K562 (cell line): ENCODE results near the gene DGKZ. TPM values are rescaled to one million over a fixed set of nuclear protein-coding genes. Genes with fewer than 3 reads are reported as not detected.

Experiments used
- CTBP1 ChIP-seq: fragments of 450-650 bp; IDR thresholded peaks from 2 replicates; pipeline ENCODE4 v1.6.1; 2016; ENCODE audit warnings: borderline replicate concordance
- GATAD2B ChIP-seq: fragments of 450-650 bp; IDR thresholded peaks from 2 replicates; pipeline ENCODE4 v1.6.1; 2017; ENCODE audit warnings: mild to moderate bottlenecking, borderline replicate concordance
- ID3 ChIP-seq, 2 experiments: fragments of 250-450 bp in 1 of 2; fragments of 450-650 bp in 1 of 2; sonication (Bioruptor Pico) in 1 of 2; IDR thresholded peaks; 2 replicates each; pipeline versions ENCODE4 v1.6.1 to v1.8.0; 2016 to 2021; ENCODE audit warnings: mild to moderate bottlenecking in 2 of 2, moderate library complexity in 2 of 2, missing compliant biosample characterization in 1 of 2, missing genetic modification characterization in 1 of 2
- MXI1 ChIP-seq: IDR thresholded peaks from 2 replicates; pipeline ENCODE4 v1.6.1; 2011; ENCODE audit warnings: low read depth, mild to moderate bottlenecking, improper control_type of control experiment, low read length
- NR2C2 ChIP-seq, 2 experiments: fragments of 200-800 bp in 1 of 2; sonication (Bioruptor generic) in 1 of 2; sonication (generic) in 1 of 2; formaldehyde crosslinking in 1 of 2; IDR thresholded peaks; 2 replicates each; pipeline versions ENCODE4 v1.6.1 to v1.8.0; 2016 to 2022; ENCODE audit warnings: mild to moderate bottlenecking in 1 of 2, missing compliant biosample characterization in 1 of 2, missing genetic modification characterization in 1 of 2, missing genetic modification reagents in 1 of 2
- PHB ChIP-seq: fragments of 250-450 bp; sonication (Bioruptor Pico); IDR thresholded peaks from 2 replicates; pipeline ENCODE4 v1.5.0; 2021
- RBM39 ChIP-seq: fragments of 200-400 bp; formaldehyde crosslinking; optimal IDR thresholded peaks from 2 replicates; pipeline ENCODE3; 2018; ENCODE audit warnings: low read depth, low read length
- REST ChIP-seq, 2 experiments: fragments of 450-650 bp; formaldehyde crosslinking in 1 of 2; IDR thresholded peaks; 2 replicates each; pipeline versions ENCODE4 v1.4.0 to v1.6.1; 2014 to 2020; ENCODE audit warnings: mild to moderate bottlenecking in 2 of 2, borderline replicate concordance in 1 of 2, low read depth in 1 of 2
- RFX1 ChIP-seq: fragments of 450-650 bp; IDR thresholded peaks from 2 replicates; pipeline ENCODE4 v1.6.1; 2016; ENCODE audit warnings: mild to moderate bottlenecking, moderate library complexity
- SIN3A ChIP-seq, 2 experiments: fragments of 150-350 bp in 1 of 2; IDR thresholded peaks; 2 replicates each; pipeline ENCODE4 v1.6.1; 2011 to 2016; ENCODE audit warnings: borderline replicate concordance in 2 of 2, low read depth in 2 of 2, low read length in 2 of 2, mild to moderate bottlenecking in 2 of 2, moderate library complexity in 2 of 2; ENCODE audit not compliant: control insufficient read depth in 1 of 2
- SMARCA4 ChIP-seq: fragments of 450-650 bp; IDR thresholded peaks from 2 replicates; pipeline ENCODE4 v1.6.1; 2016
- YY1 ChIP-seq, 3 experiments: IDR thresholded peaks; 2 replicates each; pipeline ENCODE4 v1.6.1; 2011; ENCODE audit warnings: low read length in 2 of 3, mild to moderate bottlenecking in 2 of 3, moderate library complexity in 2 of 3, borderline replicate concordance in 1 of 3, control low read depth in 1 of 3, low read depth in 1 of 3; ENCODE audit not compliant: insufficient read depth in 3 of 3, insufficient replicate concordance in 2 of 3, control insufficient read depth in 1 of 3, insufficient read length in 1 of 3; ENCODE audit errors: extremely low read depth in 1 of 3
- ZBTB12 ChIP-seq: fragments of 250-450 bp; sonication (Bioruptor Pico); IDR thresholded peaks from 2 replicates; pipeline ENCODE4 v1.4.0; 2020
- polyA plus RNA-seq, 8 experiments: library from polyadenylated mRNA; depleted of rRNA in 4 of 8; stranded (reverse) in 5 of 8; unstranded in 3 of 8; fragments of >200 nt; fragmentation: Nextera tagmentation in 2 of 8; fragmentation: Illumina TruSeq in 1 of 8; extraction: Ambion mirVana in 2 of 8; extraction: Trizol in 1 of 8; gene quantifications; 2 replicates each; pipeline versions ENCODE4 v1.2.1 to v1.2.3, GENCODE V29; 2011 to 2014; ENCODE audit warnings: inconsistent platforms in 1 of 8, missing spikeins in 1 of 8
- total RNA-seq, 7 experiments: library from RNA; depleted of rRNA in 6 of 7; stranded (reverse); fragments of >200 nt in 6 of 7; fragmentation: Illumina TruSeq in 2 of 7; extraction: Trizol in 2 of 7; gene quantifications; 2 replicates each; pipeline versions ENCODE4 v1.2.1 to v1.2.3, GENCODE V29; 2011 to 2021; ENCODE audit warnings: low replicate concordance in 1 of 7

DGKZ gene
- total and polyA plus RNA-seq, 9 of the 15 experiments (the other 6 are each of a cell fraction or from before 2014, with no cell fraction given): 0.51 to 100 (median 44.2) TPM

- TF ChIP-seq REST (IDR thresholded peaks at IDR 0.05; ENCODE audit: borderline replicate concordance) (peak; percentile 53; the same call in 1 of the 2 replicates), REST (CRISPR knock-in tag; IDR thresholded peaks at IDR 0.05; ENCODE audit: low read depth) (peak; percentile 55), SIN3A (IDR thresholded peaks at IDR 0.05; ENCODE audit: borderline replicate concordance in 2 of 2, control insufficient read depth in 1 of 2, low read depth in 2 of 2, low read length in 2 of 2) (0 out of 4 replicates have a peak, but pooled peaks of 1 of the 2 experiments have one; percentile 11), NR2C2 (CRISPR knock-in tag; IDR thresholded peaks at IDR 0.05) (0 out of 2 replicates have a peak, but pooled peaks have one; percentile 38), NR2C2 (tag; IDR thresholded peaks at IDR 0.05) (no peak), CTBP1 (peak; percentile 92), RBM39 (no peak), ZBTB12 (peak; percentile 67), YY1 (IDR thresholded peaks at IDR 0.05; ENCODE audit: borderline replicate concordance in 1 of 3, control insufficient read depth in 1 of 3, extremely low read depth in 1 of 3, insufficient read depth in 3 of 3, insufficient read length in 1 of 3, insufficient replicate concordance in 2 of 3, low read depth in 1 of 3, low read length in 2 of 3) (peak in 1 of 3 experiments; percentile 6), GATAD2B (peak; percentile 67; the same call in 1 of the 2 replicates), MXI1 (peak; percentile 67), SMARCA4 (no peak), ID3 (CRISPR knock-in tag; IDR thresholded peaks at IDR 0.05) (no peak), ID3 (tag; IDR thresholded peaks at IDR 0.05) (0 out of 2 replicates have a peak, but pooled peaks have one; percentile 20), PHB (no peak), RFX1 (peak; percentile 83)
These were observed 44.5 kb downstream of the DGKZ start, which contains the start of gene CHRM4 (continued) for GRCh38 chr11:46391578-46392420.
